MM.1S (cell line): ENCODE measurements around the gene SRSF7.

Source experiments
- EZH2 ChIP-seq: fragments of 300-600 bp; sonication (generic); optimal IDR thresholded peaks from 2 replicates; pipeline ENCODE3; 2017; ENCODE audit warnings: low read depth, mild to moderate bottlenecking, antibody characterized with exemption, low read length, mixed read lengths
- EZH2phosphoT487 ChIP-seq: fragments of 300-600 bp; sonication (generic); IDR thresholded peaks from 2 replicates; pipeline ENCODE4 v1.6.1; 2018; ENCODE audit warnings: antibody characterized with exemption, low read length

- TF ChIP-seq EZH2phosphoT487 (no peak), EZH2 (no peak)
Measured at GRCh38 chr2:38727661-38728060, 23.5 kb downstream of the SRSF7 start.
